Fibroblast of mammary gland (primary cell): Measurements from ENCODE around the gene TET1.

Experiments
- DNase-seq: peaks from one replicate; pipeline ENCODE4 v3.0.0-alpha.2; 2010; ENCODE audit warnings: low read depth
- H3K4me3 ChIP-seq: 2 replicates; pipeline ENCODE4 v1.5.1; 2011; ENCODE audit warnings: low read depth, mild to moderate bottlenecking, low read length, moderate library complexity; ENCODE audit not compliant: control insufficient read depth
- CTCF ChIP-seq: conservative IDR thresholded peaks from 2 replicates; pipeline ENCODE4 v1.5.1; 2011; ENCODE audit warnings: low read depth, low read length, inconsistent platforms; ENCODE audit not compliant: control insufficient read depth, insufficient read depth

Gene TET1

GRCh38 chr10:68666280-68666760, 106.2 kb downstream of the TET1 start:
- DNase-seq: peak; percentile 93
- no peak overlapping the region for H3K4me3 ChIP-seq
- TF ChIP-seq CTCF: no peak

- TF ChIP-seq CTCF: no peak
- DNase-seq: no peak
- no peak overlapping the region for H3K4me3 ChIP-seq
These were observed 108.1 kb downstream of the TET1 start for GRCh38 chr10:68668231-68668630.

DNA sequence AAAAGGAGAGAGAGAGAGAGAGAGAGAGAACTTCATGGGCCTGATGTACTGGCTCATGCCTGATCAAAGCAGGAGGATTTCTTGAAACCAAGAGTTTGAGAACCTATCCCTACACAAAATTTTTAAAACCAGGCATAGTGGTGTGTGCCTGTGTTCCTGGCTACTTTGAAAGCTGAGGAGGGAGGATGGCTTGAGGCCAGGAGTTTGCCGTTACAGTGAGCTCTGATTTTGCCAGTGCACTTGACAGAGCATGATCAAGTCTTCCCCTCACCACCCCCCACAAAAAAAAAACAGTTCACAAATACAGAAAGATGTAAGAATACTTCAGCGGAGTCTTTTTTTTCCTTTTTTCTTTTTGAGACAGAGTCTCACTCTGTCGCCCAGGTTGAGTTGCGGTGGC, 108.8 kb downstream of the TET1 start:
- no peak for TF ChIP-seq CTCF
- no peak for DNase-seq
- H3K4me3 ChIP-seq: no peak overlapping the region

DNA sequence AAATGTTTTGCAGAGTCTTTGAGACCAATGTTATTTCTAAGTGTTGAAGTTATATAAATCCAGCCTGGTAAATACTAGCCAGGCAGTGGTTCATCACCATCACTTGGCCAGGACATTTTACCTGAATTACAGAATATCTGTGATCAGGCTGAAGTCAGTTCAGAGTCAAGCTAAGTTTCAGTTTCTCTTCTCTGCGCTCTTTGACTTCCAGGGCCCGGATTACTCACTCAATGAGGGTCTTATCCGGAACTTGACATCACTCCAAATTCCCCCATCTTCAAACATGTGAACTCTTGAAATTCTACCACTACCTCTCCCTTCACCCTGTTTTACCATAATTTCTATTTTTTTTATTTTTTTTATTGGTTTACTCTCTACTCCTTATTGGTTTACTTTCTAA, 124.3 kb downstream of the TET1 start:
- H3K4me3 ChIP-seq: no peak overlapping the region
- no peak for TF ChIP-seq CTCF

DNA sequence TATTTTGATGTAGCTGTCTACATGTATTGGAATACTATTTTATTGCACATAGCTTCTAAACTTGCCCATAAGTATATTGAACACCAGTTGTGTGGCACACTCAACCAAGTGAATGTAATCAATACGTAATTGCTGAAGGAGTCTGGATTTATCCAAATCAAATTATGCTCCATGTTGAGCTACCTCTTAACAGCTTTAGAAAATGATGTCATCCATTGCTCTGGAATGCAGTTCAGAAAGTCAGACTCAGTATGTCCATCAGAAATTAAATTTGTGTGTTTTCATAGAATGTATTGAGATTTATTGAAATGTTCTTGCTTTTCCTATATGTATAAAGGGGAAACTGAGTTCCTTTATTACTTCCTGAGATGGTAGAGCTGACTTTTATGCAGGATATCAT, 135.9 kb downstream of the TET1 start:
- no peak for TF ChIP-seq CTCF
- DNase-seq: no peak
- H3K4me3 ChIP-seq: no peak overlapping the region

More for the DNA sequence above, 124.3 kb downstream of the TET1 start:
- DNase-seq: no peak

GRCh38 chr10:68697106-68697505, 137.0 kb downstream of the TET1 start:
- no peak for TF ChIP-seq CTCF
- DNase-seq: no peak
- H3K4me3 ChIP-seq: no peak overlapping the region

- no peak overlapping the region for H3K4me3 ChIP-seq
- TF ChIP-seq CTCF: no peak
- DNase-seq: no peak
These were observed 140.1 kb downstream of the TET1 start for GRCh38 chr10:68700197-68700596.
